Fibroblast of lung (primary cell): Measurements from ENCODE around the gene MMP20. TPM values are rescaled to one million over a fixed set of nuclear protein-coding genes. Genes with fewer than 3 reads are reported as not detected.
A peak's percentile ranks its signal among the peaks of the same experiment; 100 is the strongest.

Experiments used
- DNase-seq, 2 donors: peaks; one replicate each; pipeline versions ENCODE4 v3.0.0 to v3.0.0-alpha.2; 2010; ENCODE audit warnings: low read depth in 2 of 2
- H2AFZ ChIP-seq: 2 replicates; pipeline ENCODE4 v1.5.1; 2012; ENCODE audit warnings: low read length, control low read depth, inconsistent platforms
- H3K27ac ChIP-seq: 2 replicates; pipeline ENCODE4 v1.5.1; 2011; ENCODE audit warnings: low read length, control low read depth; ENCODE audit not compliant: insufficient read depth
- H3K27me3 ChIP-seq: 2 replicates; pipeline ENCODE4 v1.5.1; 2011; ENCODE audit warnings: mild to moderate bottlenecking, low read length; ENCODE audit not compliant: control insufficient read depth, insufficient read depth
- H3K36me3 ChIP-seq: 2 replicates; pipeline ENCODE4 v1.5.1; 2011; ENCODE audit warnings: low read length; ENCODE audit not compliant: control insufficient read depth, insufficient read depth
- H3K4me1 ChIP-seq: 2 replicates; pipeline ENCODE4 v1.5.1; 2011; ENCODE audit warnings: low read length; ENCODE audit not compliant: control insufficient read depth, insufficient read depth; ENCODE audit errors: extremely low read depth
- H3K4me2 ChIP-seq: 2 replicates; pipeline ENCODE4 v1.5.1; 2011; ENCODE audit warnings: low read length, control low read depth; ENCODE audit not compliant: insufficient read depth; ENCODE audit errors: extremely low read depth
- H3K4me3 ChIP-seq, 4 experiments: fragments of 200-600 bp in 1 of 4; sonication (generic) in 1 of 4; replicated peaks in 1 of 4; 2 replicates each; pipeline ENCODE4 v1.5.1; 2011 to 2016; ENCODE audit warnings: low read length in 4 of 4, low read depth in 3 of 4, mild to moderate bottlenecking in 3 of 4, control low read depth in 2 of 4, inconsistent platforms in 1 of 4, mixed read lengths in 1 of 4; ENCODE audit not compliant: insufficient read depth in 1 of 4; ENCODE audit errors: control extremely low read depth in 1 of 4
- H3K79me2 ChIP-seq: 2 replicates; pipeline ENCODE4 v1.5.1; 2012; ENCODE audit warnings: mild to moderate bottlenecking, low read length, inconsistent platforms; ENCODE audit not compliant: control insufficient read depth, insufficient read depth
- H3K9ac ChIP-seq: 2 replicates; pipeline ENCODE4 v1.5.1; 2011; ENCODE audit warnings: mild to moderate bottlenecking, low read length, control low read depth; ENCODE audit not compliant: insufficient read depth
- H3K9me3 ChIP-seq: 2 replicates; pipeline ENCODE4 v1.5.1; 2012; ENCODE audit warnings: low read depth, low read length; ENCODE audit not compliant: control insufficient read depth, insufficient read depth
- H4K20me1 ChIP-seq: 2 replicates; pipeline ENCODE4 v1.5.1; 2011; ENCODE audit warnings: low read length; ENCODE audit not compliant: control insufficient read depth, insufficient read depth; ENCODE audit errors: extremely low read depth
- EZH2 ChIP-seq: IDR thresholded peaks from 2 replicates; pipeline ENCODE4 v1.5.1; 2012; ENCODE audit warnings: low read length, control low read depth, mild to moderate bottlenecking; ENCODE audit errors: missing control alignments
- polyA plus RNA-seq, 2 donors: library from polyadenylated mRNA; depleted of rRNA in 1 of 2; stranded (reverse) in 1 of 2; unstranded in 1 of 2; fragments of >200 nt; gene quantifications; 2 replicates each; pipeline ENCODE4 v1.2.1, GENCODE V29; 2011 to 2012; ENCODE audit warnings: missing spikeins in 1 of 2
- total RNA-seq: library from RNA; depleted of rRNA; stranded (reverse); fragments of >200 nt; gene quantifications from 2 replicates; pipeline ENCODE4 v1.2.1, GENCODE V29; 2014
- TF ChIP-seq, protein P1 (sequence below), 2 donors: IDR thresholded peaks in 1 of 2; conservative IDR thresholded peaks in 1 of 2; 1 replicate in 1 of 2; 2 replicates in 1 of 2; pipeline ENCODE4 v1.5.1; 2011 to 2012; ENCODE audit warnings: low read length in 2 of 2, control low read depth in 1 of 2, inconsistent platforms in 1 of 2, low read depth in 1 of 2, mild to moderate bottlenecking in 1 of 2

Gene MMP20
- total and polyA plus RNA-seq, 2 donors (not counting 1 experiment from before 2014, with no cell fraction given), result not detected

DNA sequence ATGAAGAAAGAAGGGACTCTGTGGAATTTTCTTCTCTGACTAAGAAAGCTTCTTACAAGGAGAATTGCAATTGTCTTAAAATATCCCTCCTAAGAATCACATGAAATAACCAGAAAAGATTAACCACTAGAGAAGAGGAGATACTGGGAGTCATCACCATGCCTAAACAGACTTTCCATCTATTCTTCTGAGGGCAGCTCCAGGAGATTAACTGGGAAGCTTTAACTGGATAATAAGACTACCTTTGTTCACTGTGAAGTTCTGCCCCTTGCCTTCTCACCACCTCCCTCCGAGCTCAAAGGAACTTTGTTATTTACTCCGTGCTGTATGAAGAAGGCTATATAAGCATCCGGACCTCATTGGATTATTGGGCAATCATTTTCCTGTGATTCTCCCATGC is 70.0 kb downstream of the MMP20 start:
- H3K27me3 ChIP-seq, result peaks cover 2% of the 10 kb centered on the region
- TF ChIP-seq, protein P1, sequence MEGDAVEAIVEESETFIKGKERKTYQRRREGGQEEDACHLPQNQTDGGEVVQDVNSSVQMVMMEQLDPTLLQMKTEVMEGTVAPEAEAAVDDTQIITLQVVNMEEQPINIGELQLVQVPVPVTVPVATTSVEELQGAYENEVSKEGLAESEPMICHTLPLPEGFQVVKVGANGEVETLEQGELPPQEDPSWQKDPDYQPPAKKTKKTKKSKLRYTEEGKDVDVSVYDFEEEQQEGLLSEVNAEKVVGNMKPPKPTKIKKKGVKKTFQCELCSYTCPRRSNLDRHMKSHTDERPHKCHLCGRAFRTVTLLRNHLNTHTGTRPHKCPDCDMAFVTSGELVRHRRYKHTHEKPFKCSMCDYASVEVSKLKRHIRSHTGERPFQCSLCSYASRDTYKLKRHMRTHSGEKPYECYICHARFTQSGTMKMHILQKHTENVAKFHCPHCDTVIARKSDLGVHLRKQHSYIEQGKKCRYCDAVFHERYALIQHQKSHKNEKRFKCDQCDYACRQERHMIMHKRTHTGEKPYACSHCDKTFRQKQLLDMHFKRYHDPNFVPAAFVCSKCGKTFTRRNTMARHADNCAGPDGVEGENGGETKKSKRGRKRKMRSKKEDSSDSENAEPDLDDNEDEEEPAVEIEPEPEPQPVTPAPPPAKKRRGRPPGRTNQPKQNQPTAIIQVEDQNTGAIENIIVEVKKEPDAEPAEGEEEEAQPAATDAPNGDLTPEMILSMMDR (conservative IDR thresholded peaks at IDR 0.05 in 1 of 2, IDR thresholded peaks at IDR 0.05 in 1 of 2; ENCODE audit: low read depth in 1 of 2, low read length in 2 of 2), result no peak
- no peak for TF ChIP-seq EZH2
- H3K4me3 ChIP-seq, result no peak overlapping the region
- H3K79me2 ChIP-seq, result no peaks in the 10 kb centered on the region
- H3K4me2 ChIP-seq, result no peak overlapping the region
- no peak overlapping the region for H3K27ac ChIP-seq
- no peak overlapping the region for H2AFZ ChIP-seq
- H3K36me3 ChIP-seq, result no peaks in the 10 kb centered on the region
- no peak overlapping the region for H3K9ac ChIP-seq
- H4K20me1 ChIP-seq, result no peaks in the 10 kb centered on the region
- no peaks in the 10 kb centered on the region for H3K4me1 ChIP-seq
- DNase-seq, result no peak
- H3K9me3 ChIP-seq, result no peaks in the 10 kb centered on the region

DNA sequence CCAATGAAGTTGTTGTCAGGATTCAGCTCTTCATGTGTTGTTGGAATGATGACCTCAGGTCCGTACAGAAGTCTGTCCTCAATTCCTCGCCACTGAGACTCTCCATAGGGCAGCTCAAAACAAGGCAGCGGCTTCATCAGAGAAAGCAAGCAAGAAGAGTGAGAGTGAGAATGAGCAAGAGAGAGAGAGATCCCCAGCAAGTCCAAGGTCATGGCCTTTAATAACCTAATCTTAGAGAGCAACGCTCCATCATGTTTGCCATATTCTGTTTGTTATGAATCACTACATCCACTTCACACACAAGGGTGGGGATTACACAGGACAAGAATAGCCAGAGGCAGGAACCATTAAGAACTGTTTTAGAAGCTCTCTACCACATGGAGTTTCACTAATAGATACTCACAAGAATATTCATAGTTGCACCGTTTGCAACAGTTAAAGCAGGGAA is 71.3 kb downstream of the MMP20 start:
- no peak for TF ChIP-seq EZH2
- TF ChIP-seq, protein P1 (conservative IDR thresholded peaks at IDR 0.05 in 1 of 2, IDR thresholded peaks at IDR 0.05 in 1 of 2; ENCODE audit: low read depth in 1 of 2, low read length in 2 of 2), result no peak
- DNase-seq, result no peak
- H3K79me2 ChIP-seq, result no peaks in the 10 kb centered on the region

DNA sequence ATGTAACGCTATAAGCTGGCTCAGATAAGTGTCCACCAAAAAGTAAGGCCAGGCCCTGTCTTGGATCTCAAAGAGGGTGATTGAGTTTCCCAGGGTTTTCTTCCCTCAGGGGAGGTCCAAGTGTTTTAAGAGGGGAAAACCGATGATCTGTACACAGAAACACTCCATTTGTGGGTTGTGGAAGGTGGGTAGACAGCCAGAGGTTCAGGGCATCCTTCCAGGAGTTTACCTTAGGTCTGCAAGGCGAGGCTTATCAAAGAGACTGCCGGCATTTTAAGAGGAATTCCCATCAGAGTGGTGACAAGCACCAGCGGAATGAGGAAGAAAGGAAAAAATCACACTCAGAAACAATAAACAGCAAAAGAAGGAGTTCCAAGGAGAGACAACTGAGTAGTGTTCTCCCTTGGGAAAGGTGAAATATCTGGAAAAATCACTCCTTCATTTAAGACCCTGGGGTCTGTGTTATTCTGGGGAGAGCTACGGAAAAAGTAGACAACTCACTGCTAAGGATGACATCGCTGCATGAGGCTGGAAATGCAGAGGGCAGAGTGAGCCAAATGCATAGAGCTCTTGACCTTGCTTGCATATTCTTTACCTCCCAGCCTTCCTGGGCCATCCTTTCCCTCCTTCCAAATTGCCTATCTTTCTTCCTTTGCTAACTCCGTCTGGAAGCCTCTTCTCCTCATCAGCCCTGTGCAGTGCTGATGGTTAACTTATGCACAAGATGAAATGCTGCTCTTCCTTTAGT is 72.5 kb downstream of the MMP20 start:
- H3K4me1 ChIP-seq, result no peaks in the 10 kb centered on the region
- peak in 1 of 2 donors; percentile 96 for DNase-seq
- no peaks in the 10 kb centered on the region for H3K79me2 ChIP-seq
- H2AFZ ChIP-seq, result no peak overlapping the region
- H3K4me3 ChIP-seq, result no peak overlapping the region
- H3K27ac ChIP-seq, result no peak overlapping the region
- TF ChIP-seq EZH2, result no peak
- TF ChIP-seq, protein P1 (conservative IDR thresholded peaks at IDR 0.05 in 1 of 2, IDR thresholded peaks at IDR 0.05 in 1 of 2; ENCODE audit: low read depth in 1 of 2, low read length in 2 of 2), result no peak
- H3K36me3 ChIP-seq, result no peaks in the 10 kb centered on the region
- no peak overlapping the region for H3K9ac ChIP-seq
- no peak overlapping the region for H3K4me2 ChIP-seq
- H3K9me3 ChIP-seq, result no peaks in the 10 kb centered on the region
- no peaks in the 10 kb centered on the region for H4K20me1 ChIP-seq
- H3K27me3 ChIP-seq, result peaks cover 2% of the 10 kb centered on the region

More for the DNA sequence above, 71.3 kb downstream of the MMP20 start:
- H3K36me3 ChIP-seq, result no peaks in the 10 kb centered on the region
- no peak overlapping the region for H2AFZ ChIP-seq
- no peaks in the 10 kb centered on the region for H3K4me1 ChIP-seq
- H4K20me1 ChIP-seq, result no peaks in the 10 kb centered on the region
- H3K4me3 ChIP-seq, result no peak overlapping the region
- H3K9me3 ChIP-seq, result no peaks in the 10 kb centered on the region
- H3K27ac ChIP-seq, result no peak overlapping the region
- H3K27me3 ChIP-seq, result peaks cover 2% of the 10 kb centered on the region
- H3K4me2 ChIP-seq, result no peak overlapping the region
- no peak overlapping the region for H3K9ac ChIP-seq
